T-helper 1 cell treated with Interleukin-12 subunit alpha and Interleukin-12 subunit beta and Interleukin-4 antibody, amounts not matched to agents 30 ng/mL and 1 ng/mL, for 36 hours (primary cell): Measurements from ENCODE around the gene C16orf92. TPM values are rescaled to one million over a fixed set of nuclear protein-coding genes. Genes with fewer than 3 reads are reported as not detected.

Experiments
- intact Hi-C: fragments of 100-400 bp; cut with micrococcal nuclease; formaldehyde crosslinking; loops from one replicate; pipeline ENCODE4 v1.15.1; 2024
- total RNA-seq: library from RNA; stranded (reverse); gene quantifications from 2 replicates; pipeline ENCODE4 v1.2.3, GENCODE V29; 2022

Gene C16orf92
- total RNA-seq, 1 donor from 2014 or later: not detected

DNA sequence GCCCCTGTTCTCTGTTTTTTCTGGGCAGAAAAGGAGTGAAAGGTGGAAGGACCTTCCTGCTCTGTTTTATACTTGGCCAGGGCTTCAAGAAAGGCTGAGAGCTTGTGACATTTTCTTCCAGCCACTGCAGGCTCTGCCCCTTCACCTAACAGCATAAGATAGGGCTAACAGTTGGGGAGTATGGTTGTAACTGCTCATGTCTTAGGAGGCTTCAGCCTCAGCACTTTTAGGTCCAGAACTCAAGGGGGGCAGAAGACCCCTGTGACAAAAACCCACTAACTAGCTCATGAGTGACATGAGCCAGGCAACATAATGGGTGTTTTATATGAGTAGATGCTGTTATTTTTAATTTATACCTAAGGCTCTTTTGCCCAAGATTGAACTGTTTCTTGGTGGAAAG is 47.5 kb downstream of the C16orf92 start:
- intact Hi-C loops: no loop called here

Other genes starting within 250 kb of the C16orf92 start
- gene ZG16, start 244.9 kb upstream of the C16orf92 start, total RNA-seq: not detected in 2 replicates
- gene KIF22, start 232.4 kb upstream of the C16orf92 start, total RNA-seq: 129 and 133 TPM in 2 replicates
- gene MAZ, start 216.7 kb upstream of the C16orf92 start, total RNA-seq: 353 and 357 TPM in 2 replicates
- gene PRRT2, start 211.0 kb upstream of the C16orf92 start, total RNA-seq: 0.61 and 0.91 TPM in 2 replicates
- gene PAGR1, start 207.0 kb upstream of the C16orf92 start, total RNA-seq: 24.3 and 24.8 TPM in 2 replicates
- 263 and 268 TPM in 2 replicates for gene MVP, start 202.7 kb upstream of the C16orf92 start, total RNA-seq
- 68.7 and 75.4 TPM in 2 replicates for gene CDIPT, start 160.0 kb upstream of the C16orf92 start, total RNA-seq
- 0.07 TPM in 2 replicates for gene SEZ6L2, start 123.6 kb upstream of the C16orf92 start, total RNA-seq
- 0.17 and 0.32 TPM in 2 replicates for gene ASPHD1, start 122.7 kb upstream of the C16orf92 start, total RNA-seq
- 42.2 and 48.4 TPM in 2 replicates for gene KCTD13, start 97.0 kb upstream of the C16orf92 start, total RNA-seq
- 46.1 and 54.0 TPM in 2 replicates for gene TMEM219, start 61.1 kb upstream of the C16orf92 start, total RNA-seq
- gene TAOK2, start 49.3 kb upstream of the C16orf92 start, total RNA-seq: 39.8 and 41.5 TPM in 2 replicates
- gene HIRIP3, start 27.6 kb upstream of the C16orf92 start, total RNA-seq: 35.8 and 36.9 TPM in 2 replicates
- gene INO80E, start 27.0 kb upstream of the C16orf92 start, total RNA-seq: 98.2 and 112 TPM in 2 replicates
- gene DOC2A, start 12.2 kb upstream of the C16orf92 start, total RNA-seq: not detected in 2 replicates
- gene TLCD3B, start 8.1 kb downstream of the C16orf92 start, total RNA-seq: 1.4 and 2.3 TPM in 2 replicates
- 1,204 and 1,207 TPM in 2 replicates for gene ALDOA, start 42.6 kb downstream of the C16orf92 start, total RNA-seq
- 147 and 149 TPM in 2 replicates for gene PPP4C, start 52.8 kb downstream of the C16orf92 start, total RNA-seq
- gene TBX6, start 68.7 kb downstream of the C16orf92 start, total RNA-seq: 0.54 and 0.68 TPM in 2 replicates
- 49.2 and 51.4 TPM in 2 replicates for gene YPEL3, start 73.0 kb downstream of the C16orf92 start, total RNA-seq
- 7.6 and 11.2 TPM in 2 replicates for gene GDPD3, start 90.3 kb downstream of the C16orf92 start, total RNA-seq
- 65.5 and 68.9 TPM in 2 replicates for gene MAPK3, start 100.0 kb downstream of the C16orf92 start, total RNA-seq
- gene CORO1A, start 160.4 kb downstream of the C16orf92 start, total RNA-seq: 1,802 and 1,829 TPM in 2 replicates
- 183 and 188 TPM in 2 replicates for gene BOLA2B, start 170.5 kb downstream of the C16orf92 start, total RNA-seq
- 57.3 and 64.3 TPM in 2 replicates for gene SLX1A, start 170.7 kb downstream of the C16orf92 start, total RNA-seq
- 29.2 and 31.7 TPM in 2 replicates for gene SULT1A3, start 176.1 kb downstream of the C16orf92 start, total RNA-seq
- gene NPIPB13, start 225.3 kb downstream of the C16orf92 start, total RNA-seq: 10.8 and 19.5 TPM in 2 replicates